ENCODE measurements around the gene GJC2.

DNA sequence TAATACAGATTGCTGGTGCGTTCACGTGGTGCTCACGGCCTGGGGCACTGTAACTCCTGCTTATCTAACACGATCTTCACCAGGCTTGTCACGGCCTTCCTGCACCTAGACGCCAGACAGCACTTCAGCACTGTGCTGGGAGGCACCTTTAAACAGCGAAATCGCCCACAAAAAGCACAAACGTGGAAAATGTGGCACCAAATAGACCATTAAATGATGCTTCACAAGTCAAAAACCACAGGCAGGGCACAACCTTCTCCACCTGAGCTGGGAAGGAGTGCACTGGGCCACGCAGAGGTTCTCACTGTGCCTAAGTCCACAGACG, 35.9 kb downstream of the GJC2 start:
- TF ChIP-seq, protein P1, sequence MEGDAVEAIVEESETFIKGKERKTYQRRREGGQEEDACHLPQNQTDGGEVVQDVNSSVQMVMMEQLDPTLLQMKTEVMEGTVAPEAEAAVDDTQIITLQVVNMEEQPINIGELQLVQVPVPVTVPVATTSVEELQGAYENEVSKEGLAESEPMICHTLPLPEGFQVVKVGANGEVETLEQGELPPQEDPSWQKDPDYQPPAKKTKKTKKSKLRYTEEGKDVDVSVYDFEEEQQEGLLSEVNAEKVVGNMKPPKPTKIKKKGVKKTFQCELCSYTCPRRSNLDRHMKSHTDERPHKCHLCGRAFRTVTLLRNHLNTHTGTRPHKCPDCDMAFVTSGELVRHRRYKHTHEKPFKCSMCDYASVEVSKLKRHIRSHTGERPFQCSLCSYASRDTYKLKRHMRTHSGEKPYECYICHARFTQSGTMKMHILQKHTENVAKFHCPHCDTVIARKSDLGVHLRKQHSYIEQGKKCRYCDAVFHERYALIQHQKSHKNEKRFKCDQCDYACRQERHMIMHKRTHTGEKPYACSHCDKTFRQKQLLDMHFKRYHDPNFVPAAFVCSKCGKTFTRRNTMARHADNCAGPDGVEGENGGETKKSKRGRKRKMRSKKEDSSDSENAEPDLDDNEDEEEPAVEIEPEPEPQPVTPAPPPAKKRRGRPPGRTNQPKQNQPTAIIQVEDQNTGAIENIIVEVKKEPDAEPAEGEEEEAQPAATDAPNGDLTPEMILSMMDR (IDR thresholded peaks at IDR 0.05; ENCODE audit: low read depth, low read length, missing input control), result no peak
- TF ChIP-seq, protein P2, sequence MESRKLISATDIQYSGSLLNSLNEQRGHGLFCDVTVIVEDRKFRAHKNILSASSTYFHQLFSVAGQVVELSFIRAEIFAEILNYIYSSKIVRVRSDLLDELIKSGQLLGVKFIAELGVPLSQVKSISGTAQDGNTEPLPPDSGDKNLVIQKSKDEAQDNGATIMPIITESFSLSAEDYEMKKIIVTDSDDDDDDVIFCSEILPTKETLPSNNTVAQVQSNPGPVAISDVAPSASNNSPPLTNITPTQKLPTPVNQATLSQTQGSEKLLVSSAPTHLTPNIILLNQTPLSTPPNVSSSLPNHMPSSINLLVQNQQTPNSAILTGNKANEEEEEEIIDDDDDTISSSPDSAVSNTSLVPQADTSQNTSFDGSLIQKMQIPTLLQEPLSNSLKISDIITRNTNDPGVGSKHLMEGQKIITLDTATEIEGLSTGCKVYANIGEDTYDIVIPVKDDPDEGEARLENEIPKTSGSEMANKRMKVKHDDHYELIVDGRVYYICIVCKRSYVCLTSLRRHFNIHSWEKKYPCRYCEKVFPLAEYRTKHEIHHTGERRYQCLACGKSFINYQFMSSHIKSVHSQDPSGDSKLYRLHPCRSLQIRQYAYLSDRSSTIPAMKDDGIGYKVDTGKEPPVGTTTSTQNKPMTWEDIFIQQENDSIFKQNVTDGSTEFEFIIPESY (IDR thresholded peaks at IDR 0.05), result no peak
- TF ChIP-seq, protein P3, sequence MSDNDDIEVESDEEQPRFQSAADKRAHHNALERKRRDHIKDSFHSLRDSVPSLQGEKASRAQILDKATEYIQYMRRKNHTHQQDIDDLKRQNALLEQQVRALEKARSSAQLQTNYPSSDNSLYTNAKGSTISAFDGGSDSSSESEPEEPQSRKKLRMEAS (IDR thresholded peaks at IDR 0.05), result no peak
- no peak for TF ChIP-seq TAF1 (conservative IDR thresholded peaks at IDR 0.05)
- TF ChIP-seq SP1 (IDR thresholded peaks at IDR 0.05), result no peak
- TF ChIP-seq JUND (IDR thresholded peaks at IDR 0.05), result no peak
- TF ChIP-seq EGR1 (IDR thresholded peaks at IDR 0.05; ENCODE audit: low read depth in 2 of 2), result no peak
- no peak for TF ChIP-seq GABPA (IDR thresholded peaks at IDR 0.05 in 1 of 2, conservative IDR thresholded peaks at IDR 0.05 in 1 of 2)
